Thyroid gland (tissue), 4 donors: ENCODE results near the gene TAF6.

Experiments used
- POLR2A ChIP-seq, 2 donors: fragments of 450-650 bp; IDR thresholded peaks; one replicate each; pipeline ENCODE4 v1.6.1; 2017; ENCODE audit warnings: antibody characterized with exemption in 2 of 2, mild to moderate bottlenecking in 2 of 2, moderate library complexity in 1 of 2
- TF ChIP-seq, protein P1 (sequence below), 6 experiments: fragments of 200-600 bp in 3 of 6; fragments of 450-650 bp in 3 of 6; sonication (generic) in 3 of 6; IDR thresholded peaks; one replicate each; pipeline ENCODE4 v1.5.1; 2016 to 2019; ENCODE audit warnings: antibody characterized with exemption in 6 of 6, mild to moderate bottlenecking in 2 of 6, inconsistent platforms in 1 of 6, moderate library complexity in 1 of 6

- TF ChIP-seq, protein P1, sequence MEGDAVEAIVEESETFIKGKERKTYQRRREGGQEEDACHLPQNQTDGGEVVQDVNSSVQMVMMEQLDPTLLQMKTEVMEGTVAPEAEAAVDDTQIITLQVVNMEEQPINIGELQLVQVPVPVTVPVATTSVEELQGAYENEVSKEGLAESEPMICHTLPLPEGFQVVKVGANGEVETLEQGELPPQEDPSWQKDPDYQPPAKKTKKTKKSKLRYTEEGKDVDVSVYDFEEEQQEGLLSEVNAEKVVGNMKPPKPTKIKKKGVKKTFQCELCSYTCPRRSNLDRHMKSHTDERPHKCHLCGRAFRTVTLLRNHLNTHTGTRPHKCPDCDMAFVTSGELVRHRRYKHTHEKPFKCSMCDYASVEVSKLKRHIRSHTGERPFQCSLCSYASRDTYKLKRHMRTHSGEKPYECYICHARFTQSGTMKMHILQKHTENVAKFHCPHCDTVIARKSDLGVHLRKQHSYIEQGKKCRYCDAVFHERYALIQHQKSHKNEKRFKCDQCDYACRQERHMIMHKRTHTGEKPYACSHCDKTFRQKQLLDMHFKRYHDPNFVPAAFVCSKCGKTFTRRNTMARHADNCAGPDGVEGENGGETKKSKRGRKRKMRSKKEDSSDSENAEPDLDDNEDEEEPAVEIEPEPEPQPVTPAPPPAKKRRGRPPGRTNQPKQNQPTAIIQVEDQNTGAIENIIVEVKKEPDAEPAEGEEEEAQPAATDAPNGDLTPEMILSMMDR (IDR thresholded peaks at IDR 0.05) = no peak
- no peak for TF ChIP-seq POLR2A (IDR thresholded peaks at IDR 0.05)
These were observed 40.1 kb downstream of the TAF6 start for GRCh38 chr7:100079024-100079560.
